SK-N-MC (cell line): Measurements from ENCODE around the gene UBE2J1.

Experiments
- EZH2 ChIP-seq: fragments of 200-600 bp; sonication (generic); IDR thresholded peaks from one replicate; pipeline ENCODE4 v1.6.1; 2017; ENCODE audit warnings: antibody characterized with exemption
- POLR2AphosphoS5 ChIP-seq: IDR thresholded peaks from 2 replicates; pipeline ENCODE4 v1.6.1; 2012; ENCODE audit warnings: mild to moderate bottlenecking, low read depth, low read length, borderline replicate concordance

GRCh38 chr6:89353702-89354392 is 1.3 kb upstream of the UBE2J1 start:
- TF ChIP-seq POLR2AphosphoS5 (no peak), EZH2 (no peak)
